Mesodermal cell (in vitro differentiated cells): ENCODE data around the gene RAX.

ENCODE experiments used
- H3K27ac ChIP-seq: 2 replicates; pipeline ENCODE4 v1.7.0; 2013; ENCODE audit warnings: mild to moderate bottlenecking, low read depth, low read length, moderate library complexity; ENCODE audit not compliant: severe bottlenecking
- H3K36me3 ChIP-seq: 2 replicates; pipeline ENCODE4 v1.7.1; 2013; ENCODE audit warnings: mild to moderate bottlenecking, low read length, moderate library complexity; ENCODE audit not compliant: control insufficient read depth, insufficient read depth
- H3K4me1 ChIP-seq: one replicate; pipeline ENCODE4 v1.7.1; 2013; ENCODE audit warnings: mild to moderate bottlenecking, low read length; ENCODE audit not compliant: insufficient read depth, control insufficient read depth, poor library complexity, severe bottlenecking
- H3K4me3 ChIP-seq: 2 replicates; pipeline ENCODE4 v1.7.0; 2013; ENCODE audit warnings: low read length, control low read depth, mild to moderate bottlenecking; ENCODE audit not compliant: insufficient read depth, poor library complexity, severe bottlenecking; ENCODE audit errors: extremely low read depth
- H3K9me3 ChIP-seq: 2 replicates; pipeline ENCODE4 v1.7.1; 2013; ENCODE audit warnings: mild to moderate bottlenecking, low read length, moderate library complexity; ENCODE audit not compliant: control insufficient read depth
- WGBS, 2 experiments: methylation state at CpG; one replicate each; pipeline ENCODE4 v1.1.5; 2013; ENCODE audit warnings: missing lambda C conversion rate in 2 of 2; ENCODE audit not compliant: insufficient coverage in 2 of 2; 5-methylcytosine and 5-hydroxymethylcytosine counted together

Gene RAX

GRCh38 chr18:59300676-59301285, 27.5 kb upstream of the RAX start:
- 78 to 93% methylated on average over 3 of the region's 3 CpGs for WGBS, 2 experiments
- Histone ChIP-seq H3K4me1 (no peaks in the 10 kb centered on the region), H3K27ac (no peak overlapping the region), H3K9me3 (no peaks in the 10 kb centered on the region), H3K4me3 (no peak overlapping the region), H3K36me3 (no peaks in the 10 kb centered on the region)

DNA sequence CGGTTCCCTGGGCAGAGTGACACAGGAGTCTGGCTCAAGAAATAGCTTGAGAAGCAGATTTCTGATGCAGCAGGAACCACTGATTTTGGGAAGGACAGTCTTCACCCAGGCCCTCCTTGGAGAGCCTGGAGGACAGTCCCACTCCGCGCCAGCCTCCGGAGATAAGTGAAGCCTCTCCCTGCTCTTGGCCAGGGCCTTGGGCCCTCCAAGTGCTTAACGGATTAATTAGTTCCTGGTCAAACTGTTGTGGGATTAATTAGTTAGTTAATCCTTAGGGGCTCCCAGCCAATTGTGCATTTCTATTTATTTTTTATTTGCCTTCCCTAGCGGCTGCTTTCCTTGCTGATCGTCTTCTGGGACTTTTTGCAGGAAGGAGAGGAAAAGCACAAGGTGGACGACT, 25.6 kb upstream of the RAX start:
- WGBS, 2 experiments = 85 to 96% methylated on average over 5 of the region's 8 CpGs
- Histone ChIP-seq H3K36me3 (no peaks in the 10 kb centered on the region), H3K27ac (no peak overlapping the region), H3K4me1 (no peaks in the 10 kb centered on the region), H3K9me3 (no peaks in the 10 kb centered on the region), H3K4me3 (no peak overlapping the region)

GRCh38 chr18:59293317-59293716, 20.1 kb upstream of the RAX start:
- H3K27ac ChIP-seq = no peak overlapping the region
- H3K9me3 ChIP-seq = no peaks in the 10 kb centered on the region
- no peak overlapping the region for H3K4me3 ChIP-seq
- no peaks in the 10 kb centered on the region for H3K4me1 ChIP-seq
- H3K36me3 ChIP-seq = no peaks in the 10 kb centered on the region

DNA sequence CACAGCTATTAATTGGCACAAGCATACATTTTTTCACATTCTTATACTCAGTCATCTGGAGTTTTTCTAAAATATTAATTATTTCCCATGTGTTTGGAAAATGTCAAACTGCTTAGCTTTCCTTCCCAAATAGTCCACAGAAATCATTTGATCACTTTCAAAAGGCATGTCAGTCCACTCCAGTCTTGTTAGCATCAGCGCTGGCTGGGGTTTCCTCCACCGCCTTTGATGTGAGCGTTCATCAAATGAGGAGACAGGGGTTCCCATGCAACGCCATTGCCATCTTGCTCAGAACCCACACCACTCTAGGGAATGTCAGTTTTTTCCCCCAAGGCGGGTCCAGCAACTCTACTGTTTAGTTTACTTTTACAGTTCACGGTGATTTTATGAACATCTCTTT, 13.1 kb upstream of the RAX start:
- Histone ChIP-seq H3K4me3 (no peak overlapping the region), H3K9me3 (no peaks in the 10 kb centered on the region), H3K4me1 (no peaks in the 10 kb centered on the region), H3K36me3 (no peaks in the 10 kb centered on the region), H3K27ac (no peak overlapping the region)
- 78 to 83% methylated on average over 4 to 5 of the region's 6 CpGs for WGBS, 2 experiments

- WGBS, 2 experiments = 72 to 88% methylated on average over 3 to 7 of the region's 11 CpGs
- Histone ChIP-seq H3K4me1 (no peaks in the 10 kb centered on the region), H3K27ac (no peak overlapping the region), H3K4me3 (no peak overlapping the region), H3K9me3 (no peaks in the 10 kb centered on the region), H3K36me3 (no peaks in the 10 kb centered on the region)
These were observed 9.1 kb upstream of the RAX start for GRCh38 chr18:59282341-59282740.

- no peak overlapping the region for H3K27ac ChIP-seq
- H3K4me3 ChIP-seq = no peak overlapping the region
- no peaks in the 10 kb centered on the region for H3K36me3 ChIP-seq
- no peaks in the 10 kb centered on the region for H3K9me3 ChIP-seq
- no peaks in the 10 kb centered on the region for H3K4me1 ChIP-seq
- WGBS, 2 experiments = 50 to 71% methylated on average over 1 of the region's 1 CpG
These were observed 6.5 kb upstream of the RAX start for GRCh38 chr18:59279722-59280121.

DNA sequence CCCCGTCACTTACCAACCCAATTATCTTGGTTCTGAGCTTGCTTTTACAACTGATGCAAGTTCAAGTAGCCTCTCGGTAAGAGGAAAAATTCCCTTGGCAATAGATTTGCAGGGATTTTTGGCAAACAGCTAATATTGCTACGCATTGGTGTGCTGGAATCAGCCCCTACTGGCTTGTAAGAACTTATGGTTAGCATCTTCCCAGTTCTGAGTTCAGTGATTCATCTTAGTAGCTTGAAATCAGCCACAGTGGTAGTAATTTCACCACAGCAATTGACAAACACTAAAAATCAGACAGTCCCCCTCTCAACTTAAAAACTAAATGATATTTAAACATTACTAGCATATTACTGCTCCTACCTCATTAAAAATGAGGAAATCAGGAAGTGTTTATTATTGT, 5.9 kb upstream of the RAX start:
- Histone ChIP-seq H3K9me3 (no peaks in the 10 kb centered on the region), H3K4me3 (no peak overlapping the region), H3K36me3 (no peaks in the 10 kb centered on the region), H3K4me1 (no peaks in the 10 kb centered on the region), H3K27ac (no peak overlapping the region)
- WGBS, 2 experiments = 65 to 95% methylated on average over 2 of the region's 3 CpGs

DNA sequence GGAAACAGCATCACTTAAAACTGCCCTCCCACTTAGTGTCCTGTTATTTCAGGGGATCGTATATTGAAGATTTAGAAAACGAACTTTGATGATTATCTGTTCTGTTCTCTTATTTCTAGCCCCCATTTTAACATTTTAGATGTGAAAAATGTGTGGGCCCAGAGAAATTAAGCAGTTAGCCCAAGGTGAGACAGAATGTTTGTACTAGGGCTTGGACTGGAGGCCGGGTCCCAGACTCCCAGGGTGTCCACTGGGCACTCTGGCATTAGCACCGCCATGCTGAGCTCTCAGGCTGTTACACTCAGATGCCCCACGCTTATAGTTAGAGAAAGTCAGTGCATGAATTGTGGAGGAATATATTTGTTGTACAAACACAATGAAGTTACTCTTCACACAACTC, 5.5 kb upstream of the RAX start:
- H3K4me3 ChIP-seq = no peak overlapping the region
- WGBS, 2 experiments = 88% methylated on average over 1 of the region's 5 CpGs; no CpG with 5 or more reads in 1 of the 2 experiments
- no peaks in the 10 kb centered on the region for H3K4me1 ChIP-seq
- H3K36me3 ChIP-seq = no peaks in the 10 kb centered on the region
- no peak overlapping the region for H3K27ac ChIP-seq
- H3K9me3 ChIP-seq = no peaks in the 10 kb centered on the region

DNA sequence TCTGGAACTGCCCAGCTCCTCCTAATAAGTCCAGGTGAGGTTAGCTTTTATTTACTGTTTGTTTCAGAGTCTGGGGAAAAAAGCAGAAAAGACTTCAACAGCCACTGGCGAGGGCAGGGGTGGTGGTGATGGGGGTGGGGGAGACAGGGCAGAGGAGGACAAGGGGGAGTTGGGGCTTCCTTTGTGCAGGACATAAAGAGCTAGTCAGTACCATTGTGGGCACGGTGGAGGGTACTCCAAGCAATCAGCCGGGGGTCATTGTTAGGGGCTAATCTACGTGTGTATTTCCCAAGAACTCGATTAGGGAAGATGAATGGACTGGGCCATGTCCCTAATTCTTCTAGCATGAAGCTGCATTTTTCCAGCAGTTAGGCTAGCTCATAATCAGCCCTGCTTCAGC, 2.8 kb upstream of the RAX start:
- Histone ChIP-seq H3K9me3 (no peaks in the 10 kb centered on the region), H3K4me1 (no peaks in the 10 kb centered on the region), H3K4me3 (no peak overlapping the region), H3K27ac (no peak overlapping the region), H3K36me3 (no peaks in the 10 kb centered on the region)
- 5 to 29% methylated on average over 4 of the region's 5 CpGs for WGBS, 2 experiments

DNA sequence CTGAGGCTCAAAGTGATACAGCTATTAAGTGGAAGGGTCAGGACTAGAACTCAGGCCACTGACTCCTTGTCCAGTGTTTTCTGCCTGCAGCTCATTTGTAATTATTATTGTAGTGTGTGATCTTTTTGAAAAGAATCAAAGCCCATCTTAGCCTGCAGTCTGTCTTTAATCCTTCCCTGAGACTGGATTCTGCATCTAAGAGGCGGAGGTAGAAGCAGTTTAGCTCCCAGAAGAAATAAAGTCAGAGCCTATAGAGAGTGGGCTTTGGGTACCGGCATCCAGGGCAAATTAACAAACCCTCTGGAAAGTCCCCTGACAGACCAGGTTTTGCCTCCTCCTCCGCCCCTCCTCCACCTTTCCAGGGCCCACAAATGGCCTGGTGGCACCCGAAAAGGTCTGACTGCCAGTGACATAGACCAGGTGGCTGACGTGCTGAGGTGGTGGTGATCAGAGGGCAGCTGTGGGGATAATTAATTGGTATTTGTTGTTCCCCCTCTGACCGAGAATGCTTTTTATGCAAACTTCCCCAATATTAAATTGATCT, 2.2 kb upstream of the RAX start:
- Histone ChIP-seq H3K36me3 (no peaks in the 10 kb centered on the region), H3K4me3 (no peak overlapping the region)

DNA sequence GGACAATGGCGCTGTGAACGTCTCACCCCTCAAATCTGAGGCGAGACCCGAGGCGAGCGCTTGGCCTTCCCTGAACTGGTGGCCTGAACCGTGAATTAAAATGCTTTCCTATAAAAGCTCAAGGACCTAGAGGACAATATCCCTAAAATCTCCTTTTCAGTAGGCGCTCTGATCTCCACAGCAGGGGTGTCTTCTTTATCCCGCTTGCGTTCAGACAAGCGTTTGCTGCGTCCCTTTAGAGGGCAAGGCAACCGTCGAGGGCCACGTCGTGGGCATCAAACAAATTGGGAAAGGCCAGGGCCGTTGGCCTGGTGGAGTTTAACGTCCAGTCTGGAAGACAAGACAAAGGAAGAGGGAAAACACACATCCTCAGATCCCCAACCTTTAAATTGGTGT, 1.3 kb upstream of the RAX start:
- H3K4me1 ChIP-seq = no peaks in the 10 kb centered on the region
- 2 to 5% methylated on average over 14 to 16 of the region's 18 CpGs for WGBS, 2 experiments
- no peaks in the 10 kb centered on the region for H3K9me3 ChIP-seq
- H3K4me3 ChIP-seq = no peak overlapping the region
- no peak overlapping the region for H3K27ac ChIP-seq
- no peaks in the 10 kb centered on the region for H3K36me3 ChIP-seq

More for the DNA sequence above, 2.2 kb upstream of the RAX start:
- Histone ChIP-seq H3K9me3 (no peaks in the 10 kb centered on the region), H3K27ac (no peak overlapping the region), H3K4me1 (no peaks in the 10 kb centered on the region)
- WGBS, 2 experiments = 40% methylated on average over 2 of the region's 6 CpGs; no CpG with 5 or more reads in 1 of the 2 experiments
